ENCODE measurements around the gene VPS37B. TPM values are rescaled to one million over a fixed set of nuclear protein-coding genes. Genes with fewer than 3 reads are reported as not detected.

The VPS37B gene
- total RNA-seq, 4 donors from 2014 or later, result 24.5 to 28.4 (median 25.8) TPM

- Histone ChIP-seq H3K27me3 (no peaks in the 10 kb centered on the region), H3K4me1 (peaks cover 0 to 14% (median 0%) of the 10 kb centered on the region in 4 donors), H3K36me3 (peaks cover 0 to 38% (median 0%) of the 10 kb centered on the region in 3 donors), H3K9me3 (no peaks in the 10 kb centered on the region), H3K27ac (no peak overlapping the region), H3K4me3 (no peak overlapping the region)
- TF ChIP-seq EP300 (IDR thresholded peaks at IDR 0.05) (no peak), POLR2A (IDR thresholded peaks at IDR 0.05) (no peak), CTCF (IDR thresholded peaks at IDR 0.05) (no peak)
- 83 to 86% methylated on average over 4 of the region's 4 CpGs for WGBS, 2 donors
- no peak for DNase-seq (ENCODE audit: low spot score in 2 of 2)
Measured at GRCh38 chr12:122939125-122939524, 43.2 kb upstream of the VPS37B start.

GRCh38 chr12:122937622-122938091 is 41.7 kb upstream of the VPS37B start:
- Histone ChIP-seq H3K9me3 (no peaks in the 10 kb centered on the region), H3K36me3 (peaks cover 0 to 45% (median 0%) of the 10 kb centered on the region in 3 donors), H3K27me3 (no peaks in the 10 kb centered on the region), H3K27ac (no peak overlapping the region), H3K4me1 (no peaks in the 10 kb centered on the region), H3K4me3 (no peak overlapping the region)
- WGBS, 2 donors, result 86 to 92% methylated on average over 3 of the region's 3 CpGs
- no peak for DNase-seq (ENCODE audit: low spot score in 2 of 2)
- no peak for TF ChIP-seq POLR2A (IDR thresholded peaks at IDR 0.05)
- TF ChIP-seq EP300 (IDR thresholded peaks at IDR 0.05), result no peak
- TF ChIP-seq CTCF (IDR thresholded peaks at IDR 0.05), result no peak

GRCh38 chr12:122935318-122935717 is 39.4 kb upstream of the VPS37B start:
- no peak for TF ChIP-seq POLR2A (IDR thresholded peaks at IDR 0.05)
- no peak for TF ChIP-seq EP300 (IDR thresholded peaks at IDR 0.05)
- TF ChIP-seq CTCF (IDR thresholded peaks at IDR 0.05), result no peak
- Histone ChIP-seq H3K36me3 (peaks cover 0 to 63% (median 0%) of the 10 kb centered on the region in 3 donors), H3K9me3 (no peaks in the 10 kb centered on the region), H3K4me3 (no peak overlapping the region), H3K27ac (no peak overlapping the region), H3K4me1 (no peaks in the 10 kb centered on the region), H3K27me3 (no peaks in the 10 kb centered on the region)
- no peak for DNase-seq (ENCODE audit: low spot score in 2 of 2)
- 84 to 99% methylated on average over 8 of the region's 8 CpGs for WGBS, 2 donors

DNA sequence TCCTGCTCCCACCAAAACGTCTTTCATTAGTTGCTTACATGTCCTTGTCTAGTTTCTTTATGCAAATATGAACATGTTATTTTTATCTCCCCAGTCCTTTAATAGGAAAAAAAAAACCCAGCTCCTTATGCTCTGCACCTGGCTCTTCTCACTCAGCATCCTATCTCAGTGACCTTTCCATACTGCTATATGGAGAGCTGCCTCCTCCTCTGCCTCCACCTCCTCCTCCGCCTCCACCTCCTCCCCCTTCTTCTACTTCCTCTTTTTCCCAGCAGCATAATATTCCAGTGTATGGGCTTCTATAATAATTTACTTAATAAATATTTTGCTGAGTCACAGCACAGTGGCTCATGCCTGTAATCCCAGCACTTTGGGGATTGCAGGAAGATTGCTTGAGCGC is 38.8 kb upstream of the VPS37B start:
- WGBS, 2 donors, result 77% methylated on average over 3 of the region's 3 CpGs
- no peaks in the 10 kb centered on the region for H3K27me3 ChIP-seq
- no peaks in the 10 kb centered on the region for H3K9me3 ChIP-seq
- no peaks in the 10 kb centered on the region for H3K4me1 ChIP-seq
- H3K36me3 ChIP-seq, result peaks cover 0 to 66% (median 0%) of the 10 kb centered on the region in 3 donors
- TF ChIP-seq EP300 (IDR thresholded peaks at IDR 0.05) (no peak), CTCF (IDR thresholded peaks at IDR 0.05) (no peak), POLR2A (IDR thresholded peaks at IDR 0.05) (no peak)
- H3K4me3 ChIP-seq, result no peak overlapping the region
- no peak for DNase-seq (ENCODE audit: low spot score in 2 of 2)
- no peak overlapping the region for H3K27ac ChIP-seq

DNA sequence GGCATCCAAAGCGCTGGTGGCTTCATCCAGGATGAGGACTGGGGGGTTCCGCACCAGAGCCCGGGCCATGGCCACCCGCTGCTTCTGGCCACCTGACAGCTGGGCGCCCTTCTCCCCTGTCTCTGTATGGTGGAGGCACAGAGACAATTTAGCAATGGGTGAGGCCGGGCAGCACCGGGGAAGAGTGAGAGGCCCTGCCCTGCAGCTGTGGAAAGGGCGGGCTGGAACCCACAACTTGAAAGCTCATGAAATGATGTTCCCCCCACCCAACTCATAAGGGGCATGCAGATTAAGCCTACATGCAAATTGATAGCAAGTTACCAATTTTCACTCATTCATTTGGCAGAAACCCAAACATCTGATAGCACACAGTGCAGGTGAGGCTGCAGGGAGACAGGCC is 36.3 kb upstream of the VPS37B start:
- H3K27me3 ChIP-seq, result no peaks in the 10 kb centered on the region
- H3K36me3 ChIP-seq, result peaks cover 0 to 54% (median 0%) of the 10 kb centered on the region in 3 donors
- no peak for TF ChIP-seq CTCF (IDR thresholded peaks at IDR 0.05)
- H3K4me1 ChIP-seq, result no peaks in the 10 kb centered on the region
- no peak overlapping the region for H3K4me3 ChIP-seq
- H3K27ac ChIP-seq, result no peak overlapping the region
- WGBS, 2 donors, result 96 to 99% methylated on average over 8 of the region's 8 CpGs
- no peak for DNase-seq (ENCODE audit: low spot score in 2 of 2)
- H3K9me3 ChIP-seq, result no peaks in the 10 kb centered on the region
